HUES6 (cell line): ENCODE measurements around the gene LGALS7.

Experiments used
- H3K27ac ChIP-seq: 2 replicates; pipeline ENCODE4 v1.7.0; 2013; ENCODE audit warnings: low read depth, mild to moderate bottlenecking, low read length, inconsistent platforms
- H3K27me3 ChIP-seq: 2 replicates; pipeline ENCODE4 v1.6.1; 2013; ENCODE audit warnings: low read length; ENCODE audit not compliant: control insufficient read depth, insufficient read depth
- H3K36me3 ChIP-seq: 2 replicates; pipeline ENCODE4 v1.6.1; 2013; ENCODE audit warnings: low read length; ENCODE audit not compliant: control insufficient read depth, insufficient read depth
- H3K4me1 ChIP-seq: 2 replicates; pipeline ENCODE4 v1.6.1; 2013; ENCODE audit warnings: low read length; ENCODE audit not compliant: control insufficient read depth, insufficient read depth
- H3K4me3 ChIP-seq: 2 replicates; pipeline ENCODE4 v1.5.1; 2013; ENCODE audit warnings: low read depth, low read length
- H3K9ac ChIP-seq: one replicate; pipeline ENCODE4 v1.6.1; 2013; ENCODE audit warnings: mild to moderate bottlenecking, low read length
- H3K9me3 ChIP-seq: 2 replicates; pipeline ENCODE4 v1.6.1; 2013; ENCODE audit warnings: low read depth, low read length; ENCODE audit not compliant: control insufficient read depth, insufficient read depth

The LGALS7 gene

GRCh38 chr19:38744298-38744681, 29.0 kb downstream of the LGALS7 start, which contains the start of gene CAPN12:
CAPN12 (minus strand) TSS chr19:38744474; CDS start chr19:38744165, 309 bp downstream.
- Histone ChIP-seq H3K4me3 (no peak within 1 kb of the TSS), H3K9ac (no peak within 1 kb of the TSS), H3K27ac (no peak within 1 kb of the TSS), H3K9me3 (no peaks in the 10 kb centered on the region), H3K27me3 (no peaks in the 10 kb centered on the region), H3K36me3 (no peaks in the 10 kb centered on the region), H3K4me1 (no peaks in the 10 kb centered on the region)

GRCh38 chr19:38743394-38744297, 29.7 kb downstream of the LGALS7 start:
- Histone ChIP-seq H3K9ac (no peak overlapping the region), H3K4me1 (no peaks in the 10 kb centered on the region), H3K27me3 (no peaks in the 10 kb centered on the region), H3K36me3 (no peaks in the 10 kb centered on the region), H3K9me3 (no peaks in the 10 kb centered on the region), H3K4me3 (no peak overlapping the region), H3K27ac (no peak overlapping the region)

- Histone ChIP-seq H3K9me3 (no peaks in the 10 kb centered on the region), H3K36me3 (no peaks in the 10 kb centered on the region), H3K4me3 (no peak overlapping the region), H3K27ac (no peak overlapping the region), H3K9ac (no peak overlapping the region), H3K27me3 (peaks cover 2% of the 10 kb centered on the region), H3K4me1 (no peaks in the 10 kb centered on the region)
Observed at GRCh38 chr19:38742906-38743305, 30.4 kb downstream of the LGALS7 start.

GRCh38 chr19:38742296-38742695, 31.0 kb downstream of the LGALS7 start:
- no peak overlapping the region for H3K9ac ChIP-seq

GRCh38 chr19:38741670-38742069, 31.6 kb downstream of the LGALS7 start:
- Histone ChIP-seq H3K27ac (no peak overlapping the region), H3K27me3 (peaks cover 9% of the 10 kb centered on the region)

More at GRCh38 chr19:38742296-38742695, 31.0 kb downstream of the LGALS7 start:
- no peak overlapping the region for H3K27ac ChIP-seq
- H3K9me3 ChIP-seq: no peaks in the 10 kb centered on the region
- H3K36me3 ChIP-seq: no peaks in the 10 kb centered on the region
- H3K4me3 ChIP-seq: no peak overlapping the region
- H3K4me1 ChIP-seq: no peaks in the 10 kb centered on the region
- peaks cover 8% of the 10 kb centered on the region for H3K27me3 ChIP-seq

GRCh38 chr19:38740932-38741331, 32.4 kb downstream of the LGALS7 start:
- peaks cover 12% of the 10 kb centered on the region for H3K27me3 ChIP-seq
- no peak overlapping the region for H3K9ac ChIP-seq
- no peaks in the 10 kb centered on the region for H3K36me3 ChIP-seq
- no peaks in the 10 kb centered on the region for H3K9me3 ChIP-seq
- H3K4me3 ChIP-seq: no peak overlapping the region
- H3K27ac ChIP-seq: no peak overlapping the region
- no peaks in the 10 kb centered on the region for H3K4me1 ChIP-seq

More at GRCh38 chr19:38741670-38742069, 31.6 kb downstream of the LGALS7 start:
- Histone ChIP-seq H3K4me1 (no peaks in the 10 kb centered on the region), H3K4me3 (no peak overlapping the region), H3K9ac (no peak overlapping the region), H3K9me3 (no peaks in the 10 kb centered on the region), H3K36me3 (no peaks in the 10 kb centered on the region)

GRCh38 chr19:38740257-38740592, 33.1 kb downstream of the LGALS7 start:
- no peak overlapping the region for H3K27ac ChIP-seq

GRCh38 chr19:38739440-38740256, 33.7 kb downstream of the LGALS7 start:
- Histone ChIP-seq H3K9me3 (no peaks in the 10 kb centered on the region), H3K36me3 (no peaks in the 10 kb centered on the region), H3K4me3 (no peak overlapping the region), H3K27me3 (peaks cover 12% of the 10 kb centered on the region), H3K4me1 (peaks cover 7% of the 10 kb centered on the region; the same call in 1 of the 2 replicates), H3K27ac (no peak overlapping the region), H3K9ac (no peak overlapping the region)

More at GRCh38 chr19:38740257-38740592, 33.1 kb downstream of the LGALS7 start:
- no peaks in the 10 kb centered on the region for H3K36me3 ChIP-seq
- peaks cover 2% of the 10 kb centered on the region; the same call in 1 of the 2 replicates for H3K4me1 ChIP-seq
- peaks cover 12% of the 10 kb centered on the region for H3K27me3 ChIP-seq
- no peak overlapping the region for H3K4me3 ChIP-seq
- no peak overlapping the region for H3K9ac ChIP-seq
- no peaks in the 10 kb centered on the region for H3K9me3 ChIP-seq

- no peaks in the 10 kb centered on the region for H3K9me3 ChIP-seq
- peaks cover 14% of the 10 kb centered on the region; the same call in 1 of the 2 replicates for H3K4me1 ChIP-seq
- no peak overlapping the region for H3K27ac ChIP-seq
- no peak overlapping the region for H3K4me3 ChIP-seq
- peaks cover 12% of the 10 kb centered on the region for H3K27me3 ChIP-seq
- no peaks in the 10 kb centered on the region for H3K36me3 ChIP-seq
- H3K9ac ChIP-seq: no peak overlapping the region
Observed at GRCh38 chr19:38737921-38738737, 35.2 kb downstream of the LGALS7 start.

- Histone ChIP-seq H3K9ac (no peak overlapping the region), H3K4me3 (no peak overlapping the region), H3K27me3 (peaks cover 12% of the 10 kb centered on the region), H3K9me3 (no peaks in the 10 kb centered on the region), H3K36me3 (peaks cover 4% of the 10 kb centered on the region; the same call in 1 of the 2 replicates), H3K27ac (no peak overlapping the region), H3K4me1 (peaks cover 14% of the 10 kb centered on the region; the same call in 1 of the 2 replicates)
Observed at GRCh38 chr19:38737281-38737865, 35.9 kb downstream of the LGALS7 start.
